Mucosa of rectum (tissue), 2 donors: Measurements from ENCODE around the gene KCNH2.
A peak's percentile ranks its signal among the peaks of the same experiment; 100 is the strongest.
"Not testable (repeated sequence)": the region's sequence is repeated elsewhere in the genome, so short reads cannot be mapped to it uniquely, and the experiment has no call there.

Experiments
- H3K27ac ChIP-seq, 2 donors: one replicate each; pipeline ENCODE4 v1.7.0; 2013; ENCODE audit warnings: inconsistent platforms in 2 of 2, low read depth in 2 of 2, low read length in 2 of 2
- H3K27me3 ChIP-seq, 2 donors: one replicate each; pipeline ENCODE4 v1.7.0; 2013; ENCODE audit warnings: low read length in 2 of 2; ENCODE audit not compliant: control insufficient read depth in 2 of 2, insufficient read depth in 2 of 2
- H3K36me3 ChIP-seq, 2 donors: one replicate each; pipeline ENCODE4 v1.7.0; 2013; ENCODE audit warnings: low read length in 2 of 2; ENCODE audit not compliant: control insufficient read depth in 2 of 2, insufficient read depth in 2 of 2
- H3K4me1 ChIP-seq, 2 donors: one replicate each; pipeline ENCODE4 v1.7.0; 2013; ENCODE audit warnings: low read length in 2 of 2, mild to moderate bottlenecking in 1 of 2; ENCODE audit not compliant: control insufficient read depth in 2 of 2, insufficient read depth in 2 of 2
- H3K4me3 ChIP-seq, 2 donors: one replicate each; pipeline ENCODE4 v1.7.0; 2013; ENCODE audit warnings: low read length in 2 of 2
- H3K9ac ChIP-seq, 2 donors: one replicate each; pipeline ENCODE4 v1.7.0; 2013; ENCODE audit warnings: low read length in 2 of 2, low read depth in 1 of 2, mild to moderate bottlenecking in 1 of 2
- H3K9me3 ChIP-seq, 2 donors: one replicate each; pipeline ENCODE4 v1.7.0; 2013; ENCODE audit warnings: low read length in 2 of 2; ENCODE audit not compliant: control insufficient read depth in 2 of 2
- donor health status: healthy.
- donor health status: Normal muscosa, but diverticular disease.

Gene KCNH2, protein sequence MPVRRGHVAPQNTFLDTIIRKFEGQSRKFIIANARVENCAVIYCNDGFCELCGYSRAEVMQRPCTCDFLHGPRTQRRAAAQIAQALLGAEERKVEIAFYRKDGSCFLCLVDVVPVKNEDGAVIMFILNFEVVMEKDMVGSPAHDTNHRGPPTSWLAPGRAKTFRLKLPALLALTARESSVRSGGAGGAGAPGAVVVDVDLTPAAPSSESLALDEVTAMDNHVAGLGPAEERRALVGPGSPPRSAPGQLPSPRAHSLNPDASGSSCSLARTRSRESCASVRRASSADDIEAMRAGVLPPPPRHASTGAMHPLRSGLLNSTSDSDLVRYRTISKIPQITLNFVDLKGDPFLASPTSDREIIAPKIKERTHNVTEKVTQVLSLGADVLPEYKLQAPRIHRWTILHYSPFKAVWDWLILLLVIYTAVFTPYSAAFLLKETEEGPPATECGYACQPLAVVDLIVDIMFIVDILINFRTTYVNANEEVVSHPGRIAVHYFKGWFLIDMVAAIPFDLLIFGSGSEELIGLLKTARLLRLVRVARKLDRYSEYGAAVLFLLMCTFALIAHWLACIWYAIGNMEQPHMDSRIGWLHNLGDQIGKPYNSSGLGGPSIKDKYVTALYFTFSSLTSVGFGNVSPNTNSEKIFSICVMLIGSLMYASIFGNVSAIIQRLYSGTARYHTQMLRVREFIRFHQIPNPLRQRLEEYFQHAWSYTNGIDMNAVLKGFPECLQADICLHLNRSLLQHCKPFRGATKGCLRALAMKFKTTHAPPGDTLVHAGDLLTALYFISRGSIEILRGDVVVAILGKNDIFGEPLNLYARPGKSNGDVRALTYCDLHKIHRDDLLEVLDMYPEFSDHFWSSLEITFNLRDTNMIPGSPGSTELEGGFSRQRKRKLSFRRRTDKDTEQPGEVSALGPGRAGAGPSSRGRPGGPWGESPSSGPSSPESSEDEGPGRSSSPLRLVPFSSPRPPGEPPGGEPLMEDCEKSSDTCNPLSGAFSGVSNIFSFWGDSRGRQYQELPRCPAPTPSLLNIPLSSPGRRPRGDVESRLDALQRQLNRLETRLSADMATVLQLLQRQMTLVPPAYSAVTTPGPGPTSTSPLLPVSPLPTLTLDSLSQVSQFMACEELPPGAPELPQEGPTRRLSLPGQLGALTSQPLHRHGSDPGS

DNA sequence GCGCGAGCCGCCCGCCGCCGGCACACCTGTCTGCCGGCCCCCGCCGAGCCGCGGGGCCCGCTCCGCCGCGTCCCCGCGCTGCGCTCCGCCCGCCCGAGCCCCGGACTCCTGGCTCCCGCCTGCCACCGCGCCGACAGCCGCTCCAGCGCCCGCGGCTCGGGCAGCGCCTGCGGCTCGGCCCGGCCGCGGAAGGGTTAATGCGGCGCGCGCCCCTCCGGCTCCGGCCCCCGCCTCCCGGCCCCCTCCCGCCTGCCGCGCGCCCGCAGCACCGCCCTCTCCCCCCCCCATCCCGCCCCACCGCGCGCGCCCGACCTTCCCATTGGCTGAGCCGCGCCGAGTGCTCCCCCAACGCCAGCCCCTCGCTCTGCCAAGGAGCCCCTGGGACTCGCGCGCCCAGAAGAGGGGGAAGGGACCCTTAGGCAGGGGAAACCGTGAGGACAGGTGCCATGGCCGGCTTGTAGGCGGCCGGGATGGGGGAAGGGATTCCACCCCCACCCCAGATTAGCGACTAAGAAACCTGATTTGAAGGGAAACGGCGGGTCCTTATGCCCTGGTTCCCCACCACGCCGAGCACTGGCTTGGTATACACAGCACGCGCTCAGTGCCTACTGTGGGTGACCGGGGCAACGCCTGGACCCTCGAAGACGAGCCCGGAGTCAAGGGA, at the start of gene KCNH2:
Gene KCNH2 (minus strand): TSS at position 196 of the 664 bp plus-strand sequence. CDS start 408 bp downstream, outside the sequence.
- H3K36me3 ChIP-seq, result no peaks in the 10 kb centered on the region
- peaks cover 28 to 31% of the 10 kb centered on the region in 2 donors for H3K4me1 ChIP-seq
- H3K27ac ChIP-seq, result peak within 1 kb of the TSS; percentile 21 to 61
- H3K4me3 ChIP-seq, result peak within 1 kb of the TSS; percentile 42 to 45
- no peak within 1 kb of the TSS for H3K9ac ChIP-seq
- H3K27me3 ChIP-seq, result peaks cover 21 to 23% of the 10 kb centered on the region in 2 donors
- H3K9me3 ChIP-seq, result no peaks in the 10 kb centered on the region

DNA sequence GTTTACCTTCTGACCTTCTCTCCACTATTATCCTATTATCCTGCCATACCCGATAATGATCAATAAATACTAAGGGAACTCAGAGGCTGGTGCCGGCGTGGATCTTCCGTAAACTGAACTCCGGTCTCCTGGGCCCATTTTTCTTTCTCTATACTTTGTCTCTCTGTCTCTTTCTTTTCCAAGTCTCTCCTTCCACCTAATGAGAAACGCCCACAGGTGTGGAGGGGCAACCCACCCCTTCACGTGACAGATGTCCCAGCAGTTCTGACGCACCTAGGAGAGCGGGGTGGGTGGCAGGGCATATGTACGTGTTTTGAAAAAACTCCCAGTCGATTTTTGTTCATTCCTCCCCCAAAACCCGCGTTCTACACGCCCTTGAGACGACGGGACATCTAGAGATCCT, 49.6 kb upstream of the KCNH2 start:
- H3K27ac ChIP-seq, result peak overlapping the region; percentile 64 to 77
- H3K36me3 ChIP-seq, H3K9me3 ChIP-seq, H3K4me1 ChIP-seq, H3K27me3 ChIP-seq: not testable (repeated sequence)
- H3K4me3 ChIP-seq, result peak overlapping the region; percentile 82 to 90
- H3K9ac ChIP-seq, result peak overlapping the region; percentile 70 to 73

DNA sequence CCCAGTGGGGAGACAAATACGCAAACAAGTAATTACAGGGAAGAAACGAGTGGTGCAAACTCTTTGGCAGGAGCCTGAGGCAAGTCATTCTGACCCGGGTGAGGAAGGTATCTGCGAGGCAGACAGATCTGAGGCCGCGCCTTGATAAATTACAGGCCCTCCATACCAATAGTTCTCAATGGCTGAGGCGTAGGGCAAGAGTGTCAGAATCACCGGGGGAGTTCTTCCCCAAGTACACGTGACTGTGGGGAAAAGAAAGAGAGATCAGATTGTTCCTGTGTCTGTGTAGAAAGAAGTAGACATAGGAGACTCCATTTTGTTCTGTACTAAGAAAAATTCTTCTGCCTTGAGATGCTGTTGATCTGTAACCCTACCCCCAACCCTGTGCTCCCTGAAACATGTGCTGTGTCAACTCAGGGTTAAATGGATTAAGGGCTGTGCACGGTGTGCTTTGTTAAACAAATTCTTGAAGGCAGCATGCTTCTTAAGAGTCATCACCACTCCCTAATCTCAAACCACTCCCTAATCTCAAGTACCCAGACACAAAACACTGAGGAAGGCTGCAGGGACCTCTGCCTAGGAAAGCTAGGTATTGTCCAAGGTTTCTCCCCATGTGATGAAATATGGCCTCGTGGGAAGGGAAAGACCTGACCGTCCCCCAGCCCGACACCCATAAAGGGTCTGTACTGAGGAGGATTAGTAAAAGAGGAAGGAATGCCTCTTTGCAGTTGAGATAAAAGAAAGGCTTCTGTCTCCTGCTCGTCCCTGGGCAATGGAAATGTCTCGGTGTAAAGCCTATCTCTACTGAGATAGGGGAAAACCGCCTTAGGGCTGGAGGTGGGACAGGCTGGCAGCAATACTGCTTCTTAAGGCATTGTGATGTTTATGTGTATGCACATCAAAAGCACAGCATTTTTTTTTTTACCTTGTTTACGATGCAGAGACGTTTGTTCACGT, 48.9 kb upstream of the KCNH2 start:
- H3K4me3 ChIP-seq, result peak overlapping the region; percentile 82 to 90
- not testable (repeated sequence) for H3K27ac ChIP-seq, H3K36me3 ChIP-seq, H3K27me3 ChIP-seq, H3K9me3 ChIP-seq, H3K4me1 ChIP-seq, H3K9ac ChIP-seq

DNA sequence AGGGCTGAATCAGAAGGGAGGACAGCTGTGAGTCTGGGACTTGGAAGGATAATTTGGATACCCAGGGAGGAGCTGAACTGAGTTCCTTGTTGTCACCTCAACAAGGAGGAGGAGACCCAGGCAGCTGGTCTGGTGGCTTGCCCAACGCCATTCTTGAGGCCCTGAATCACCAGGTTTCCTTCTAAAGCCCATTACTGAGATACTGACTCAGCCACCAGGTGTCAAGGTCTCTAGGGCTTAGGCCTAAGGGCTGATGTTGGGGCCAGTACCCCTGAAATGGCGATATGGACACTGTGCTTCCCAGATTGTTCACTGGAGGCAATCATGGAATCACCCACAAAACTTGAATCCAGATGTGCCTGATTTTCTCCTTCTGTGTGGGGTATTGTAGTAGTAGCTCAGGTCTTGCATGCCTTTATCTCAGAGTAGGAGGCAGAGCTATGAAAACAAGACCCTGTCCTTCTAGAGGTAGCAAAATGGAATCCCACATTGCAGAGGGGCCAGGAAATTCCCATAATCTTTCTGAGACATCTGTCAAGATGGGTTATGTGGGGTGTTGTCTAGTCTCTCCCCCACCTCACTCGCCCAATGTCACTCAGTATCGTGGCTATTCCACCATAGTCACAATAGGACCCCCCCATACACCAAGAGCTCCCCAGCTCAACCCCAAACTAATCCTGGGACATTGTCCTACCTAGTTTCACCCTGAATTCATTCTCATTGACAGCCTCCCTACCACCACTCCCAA, 48.0 kb upstream of the KCNH2 start:
- H3K27ac ChIP-seq, result no peak overlapping the region
- no peaks in the 10 kb centered on the region for H3K9me3 ChIP-seq
- H3K4me1 ChIP-seq, result peaks cover 6 to 9% of the 10 kb centered on the region in 2 donors
- H3K9ac ChIP-seq, result no peak overlapping the region
- H3K4me3 ChIP-seq, result no peak overlapping the region
- H3K36me3 ChIP-seq, result no peaks in the 10 kb centered on the region
- H3K27me3 ChIP-seq, result no peaks in the 10 kb centered on the region

DNA sequence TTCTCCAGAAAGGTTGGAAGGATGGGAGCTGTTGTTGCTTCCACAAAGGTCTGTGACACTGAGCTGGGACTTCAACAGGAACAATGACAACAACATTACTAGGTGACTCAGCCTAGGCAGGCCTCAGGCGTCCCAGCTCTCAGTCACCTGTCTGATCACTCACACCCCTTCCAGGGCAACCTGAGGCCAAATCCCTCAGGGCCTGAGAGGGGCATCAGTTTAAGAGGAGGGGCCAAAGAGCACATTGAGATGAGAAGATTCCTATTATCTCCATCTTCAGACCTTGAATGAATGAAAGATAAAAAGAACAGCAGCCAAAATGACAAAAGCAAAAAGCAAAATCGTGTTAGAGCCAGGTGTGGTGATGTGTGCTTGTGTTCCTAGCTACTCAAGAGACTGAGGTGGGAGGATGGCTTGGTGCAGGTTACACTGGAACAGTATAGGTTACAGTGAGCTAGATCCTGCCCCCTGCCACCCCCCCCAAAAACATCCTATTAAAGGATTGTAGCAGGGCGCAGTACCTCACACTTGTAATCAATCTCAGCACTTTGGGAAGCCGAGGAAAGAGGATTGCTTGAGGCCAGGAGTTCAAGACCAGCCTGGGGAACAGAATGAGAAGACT, 46.4 kb upstream of the KCNH2 start, which contains the start of gene ATG9B:
Gene ATG9B (minus strand): TSS at position 60 of the 622 bp plus-strand sequence. CDS start 71 bp downstream, outside the sequence.
- no peak within 1 kb of the TSS for H3K27ac ChIP-seq
- peaks cover 8 to 11% of the 10 kb centered on the region in 2 donors for H3K27me3 ChIP-seq
- H3K9ac ChIP-seq, result no peak within 1 kb of the TSS
- H3K36me3 ChIP-seq, result no peaks in the 10 kb centered on the region
- H3K9me3 ChIP-seq, result no peaks in the 10 kb centered on the region
- H3K4me3 ChIP-seq, result no peak within 1 kb of the TSS
- H3K4me1 ChIP-seq, result peaks cover 6 to 9% of the 10 kb centered on the region in 2 donors

DNA sequence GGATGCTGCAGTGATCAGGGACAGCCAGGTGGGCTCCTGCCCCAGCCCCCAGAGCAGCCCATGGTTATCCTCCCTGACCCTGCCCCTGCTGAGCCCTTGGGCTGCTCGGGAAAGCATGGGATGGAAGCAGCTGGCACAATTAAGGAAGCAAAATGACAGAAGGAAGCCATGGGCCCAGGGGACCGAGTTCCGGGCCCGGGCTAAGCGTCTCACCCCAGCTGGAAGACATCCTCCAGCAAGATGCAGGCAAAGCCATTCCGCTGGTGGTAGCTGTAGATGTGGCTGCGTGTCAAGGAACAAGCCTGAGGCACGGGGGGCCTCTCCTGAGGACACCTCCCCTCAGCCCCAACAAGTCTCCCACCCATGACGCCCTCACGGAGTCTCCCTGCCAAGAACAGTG, 45.1 kb upstream of the KCNH2 start:
- no peak overlapping the region for H3K4me3 ChIP-seq
- H3K27ac ChIP-seq, result no peak overlapping the region
- H3K36me3 ChIP-seq, result no peaks in the 10 kb centered on the region
- peaks cover 15 to 20% of the 10 kb centered on the region in 2 donors for H3K27me3 ChIP-seq
- H3K9me3 ChIP-seq, result no peaks in the 10 kb centered on the region
- H3K9ac ChIP-seq, result no peak overlapping the region
- peaks cover 5 to 9% of the 10 kb centered on the region in 2 donors for H3K4me1 ChIP-seq

DNA sequence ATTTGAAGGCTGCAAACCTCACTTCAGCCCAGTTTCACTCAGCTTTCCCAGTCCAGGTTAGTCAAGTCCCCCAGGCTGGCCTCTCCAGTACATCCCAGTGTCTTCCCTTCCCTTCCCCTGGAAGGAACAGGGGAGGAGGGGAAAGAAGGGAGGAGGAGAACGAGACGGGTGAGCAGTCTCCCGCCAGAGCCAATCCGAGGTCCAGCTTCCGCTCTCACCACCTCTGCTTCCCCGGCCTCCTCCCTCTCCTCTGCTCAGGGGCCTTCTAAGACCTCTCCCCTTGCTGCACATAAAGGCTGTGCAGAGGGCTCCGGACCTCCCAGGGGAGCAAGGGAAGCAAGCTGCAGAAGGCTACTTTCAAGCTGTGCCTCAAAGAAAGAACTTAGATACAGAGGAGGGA, 42.1 kb upstream of the KCNH2 start:
- H3K27me3 ChIP-seq, result peaks cover 15 to 20% of the 10 kb centered on the region in 2 donors
- peaks cover 8 to 10% of the 10 kb centered on the region in 2 donors for H3K4me1 ChIP-seq
- no peaks in the 10 kb centered on the region for H3K36me3 ChIP-seq
- no peak overlapping the region for H3K4me3 ChIP-seq
- no peaks in the 10 kb centered on the region for H3K9me3 ChIP-seq
- H3K27ac ChIP-seq, result no peak overlapping the region
- no peak overlapping the region for H3K9ac ChIP-seq

DNA sequence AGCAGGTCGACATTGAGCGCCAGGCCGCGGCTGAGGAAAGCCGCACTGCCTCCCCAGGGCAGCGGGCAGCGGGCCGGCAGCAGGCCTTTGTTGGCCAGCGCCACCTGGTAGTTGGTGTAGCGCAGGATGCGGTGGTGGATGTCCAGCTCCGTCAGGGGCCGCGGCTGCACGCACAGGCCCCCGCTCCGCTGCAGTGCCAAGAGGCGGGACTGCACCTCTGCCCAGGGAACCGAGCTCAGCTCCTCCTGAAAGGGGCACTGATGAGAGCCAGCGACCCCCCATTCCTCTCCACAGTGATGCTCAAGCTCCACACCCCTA, 41.0 kb upstream of the KCNH2 start:
- peaks cover 15 to 20% of the 10 kb centered on the region in 2 donors for H3K27me3 ChIP-seq
- H3K36me3 ChIP-seq, result no peaks in the 10 kb centered on the region
- no peak overlapping the region for H3K4me3 ChIP-seq

More for the DNA sequence above, 41.0 kb upstream of the KCNH2 start:
- Histone ChIP-seq H3K27ac (no peak overlapping the region), H3K9me3 (no peaks in the 10 kb centered on the region), H3K4me1 (peaks cover 8 to 11% of the 10 kb centered on the region in 2 donors), H3K9ac (no peak overlapping the region)
